Neural cell (in vitro differentiated cells): ENCODE results near the gene SHB. TPM values are rescaled to one million over a fixed set of nuclear protein-coding genes. Genes with fewer than 3 reads are reported as not detected.

Experiments
- H2AFZ ChIP-seq: fragments of 200-600, 300-800 bp; sonication (generic), shearing (Covaris generic); 2 replicates; pipeline ENCODE4 v1.6.0; 2014; ENCODE audit warnings: low read depth, mild to moderate bottlenecking, antibody characterized with exemption, low read length, moderate library complexity
- H3F3A ChIP-seq: fragments of 200-600 bp; shearing (Covaris generic); 2 replicates; pipeline ENCODE4 v1.6.1; 2016; ENCODE audit warnings: mild to moderate bottlenecking, moderate library complexity, mixed read lengths, antibody characterized with exemption, low read length; ENCODE audit not compliant: insufficient read depth, poor library complexity, severe bottlenecking
- H3K27ac ChIP-seq: fragments of 200-600, 300-800 bp; sonication (generic), shearing (Covaris generic); 2 replicates; pipeline ENCODE4 v1.5.1; 2014; ENCODE audit warnings: mild to moderate bottlenecking, low read length, moderate library complexity
- H3K27me3 ChIP-seq: fragments of 300-800, 200-600 bp; sonication (generic), shearing (Covaris generic); 2 replicates; pipeline ENCODE4 v1.6.0; 2014; ENCODE audit warnings: mild to moderate bottlenecking, low read depth, low read length, moderate library complexity; ENCODE audit not compliant: insufficient read depth
- H3K36me3 ChIP-seq: fragments of 300-800, 200-600 bp; sonication (generic), shearing (Covaris generic); 2 replicates; pipeline ENCODE4 v1.5.1; 2014; ENCODE audit warnings: mild to moderate bottlenecking, antibody characterized with exemption, low read length, moderate library complexity; ENCODE audit not compliant: insufficient read depth
- H3K4me2 ChIP-seq: fragments of 300-800, 200-600 bp; sonication (generic), shearing (Covaris generic); 2 replicates; pipeline ENCODE4 v1.6.0; 2014; ENCODE audit warnings: mild to moderate bottlenecking, low read length
- H3K4me3 ChIP-seq: fragments of 300-800, 200-600 bp; sonication (generic), shearing (Covaris generic); 2 replicates; pipeline ENCODE4 v1.5.1; 2014; ENCODE audit warnings: mild to moderate bottlenecking, low read length, moderate library complexity
- H3K79me2 ChIP-seq: fragments of 200-600 bp; shearing (Covaris generic); replicated peaks from 2 replicates; pipeline ENCODE4 v1.6.0; 2014; ENCODE audit warnings: mild to moderate bottlenecking, low read length, moderate library complexity; ENCODE audit not compliant: insufficient read depth
- H3K9ac ChIP-seq: fragments of 300-800, 200-600 bp; sonication (generic), shearing (Covaris generic); 2 replicates; pipeline ENCODE4 v1.6.1; 2016; ENCODE audit warnings: mild to moderate bottlenecking, low read length, mixed read lengths
- H3K9me2 ChIP-seq: fragments of 200-600 bp; shearing (Covaris generic); 2 replicates; pipeline ENCODE4 v1.6.1; 2016; ENCODE audit warnings: mild to moderate bottlenecking, low read length, mixed read lengths; ENCODE audit not compliant: insufficient read depth
- H3K9me3 ChIP-seq: fragments of 200-600, 300-800 bp; sonication (generic), shearing (Covaris generic); 2 replicates; pipeline ENCODE4 v1.6.1; 2016; ENCODE audit warnings: mild to moderate bottlenecking, mixed run types, low read length, moderate library complexity, mixed read lengths
- H4K20me1 ChIP-seq: fragments of 200-600 bp; shearing (Covaris generic); 2 replicates; pipeline ENCODE4 v1.6.1; 2016; ENCODE audit warnings: mild to moderate bottlenecking, mixed run types; ENCODE audit not compliant: insufficient read depth
- CTCF ChIP-seq: fragments of 450-650 bp; IDR thresholded peaks from 2 replicates; pipeline ENCODE4 v1.5.1; 2014; ENCODE audit warnings: antibody characterized with exemption, mild to moderate bottlenecking, moderate library complexity; ENCODE audit not compliant: poor library complexity, severe bottlenecking
- EP300 ChIP-seq: fragments of 450-650 bp; conservative IDR thresholded peaks from 2 replicates; pipeline ENCODE4 v1.6.1; 2014; ENCODE audit warnings: antibody characterized with exemption, mild to moderate bottlenecking, moderate library complexity; ENCODE audit not compliant: poor library complexity, severe bottlenecking
- EZH2 ChIP-seq: fragments of 200-600, 300-800 bp; shearing (Covaris generic), sonication (generic); IDR thresholded peaks from 2 replicates; pipeline ENCODE4 v1.6.1; 2014; ENCODE audit warnings: antibody characterized with exemption, low read length, borderline replicate concordance, mild to moderate bottlenecking; ENCODE audit not compliant: insufficient read depth, poor library complexity, severe bottlenecking
- MXI1 ChIP-seq: fragments of 450-650 bp; conservative IDR thresholded peaks from 2 replicates; pipeline ENCODE4 v1.6.1; 2014; ENCODE audit warnings: antibody characterized with exemption, mild to moderate bottlenecking; ENCODE audit not compliant: poor library complexity, severe bottlenecking
- POLR2AphosphoS5 ChIP-seq: IDR thresholded peaks from 2 replicates; pipeline ENCODE4 v1.6.1; 2012
- RAD21 ChIP-seq: fragments of 450-650 bp; conservative IDR thresholded peaks from 2 replicates; pipeline ENCODE4 v1.6.1; 2014; ENCODE audit warnings: antibody characterized with exemption, mild to moderate bottlenecking, moderate library complexity
- REST ChIP-seq: IDR thresholded peaks from 2 replicates; pipeline ENCODE4 v1.6.1; 2012; ENCODE audit warnings: borderline replicate concordance
- SMC3 ChIP-seq: fragments of 450-650 bp; conservative IDR thresholded peaks from 2 replicates; pipeline ENCODE4 v1.6.1; 2014; ENCODE audit warnings: antibody characterized with exemption, mild to moderate bottlenecking, moderate library complexity; ENCODE audit not compliant: poor library complexity
- TAF1 ChIP-seq: IDR thresholded peaks from 2 replicates; pipeline ENCODE4 v1.6.1; 2012; ENCODE audit warnings: low read depth
- polyA plus RNA-seq: library from polyadenylated mRNA; depleted of rRNA; stranded (reverse); fragments of >200 nt; gene quantifications from 2 replicates; pipeline ENCODE4 v1.2.3, GENCODE V29; 2014

Gene SHB
- polyA plus RNA-seq, 1 donor from 2014 or later: 17.5 TPM

DNA sequence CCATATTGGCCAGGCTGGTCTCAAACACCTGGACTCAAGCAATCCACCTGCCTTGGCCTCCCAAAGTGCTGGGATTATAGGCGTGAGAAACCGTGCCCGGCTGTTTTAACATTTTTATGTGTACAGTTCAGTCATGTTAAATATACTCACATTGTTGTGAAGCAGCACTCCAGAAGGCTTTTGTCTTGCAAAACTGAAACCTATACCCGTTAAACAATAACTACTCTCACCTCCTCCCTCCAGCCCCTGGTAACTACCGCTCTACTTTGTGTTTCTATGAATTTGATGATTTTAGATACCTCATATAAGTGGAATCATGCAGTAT lies 23.1 kb upstream of the SHB start:
- no peak overlapping the region for H3K27ac ChIP-seq
- no peaks in the 10 kb centered on the region for H4K20me1 ChIP-seq
- H3K9me3 ChIP-seq: no peaks in the 10 kb centered on the region
- TF ChIP-seq POLR2AphosphoS5 (no peak), REST (no peak), EP300 (no peak)
- no peaks in the 10 kb centered on the region for H3K79me2 ChIP-seq
- no peak overlapping the region for H3K4me2 ChIP-seq
- H3F3A ChIP-seq: no peaks in the 10 kb centered on the region
- no peak overlapping the region for H3K4me3 ChIP-seq
- H2AFZ ChIP-seq: no peak overlapping the region
- H3K9ac ChIP-seq: no peak overlapping the region
- H3K27me3 ChIP-seq: no peaks in the 10 kb centered on the region
- no peaks in the 10 kb centered on the region for H3K9me2 ChIP-seq
- no peaks in the 10 kb centered on the region for H3K36me3 ChIP-seq

DNA sequence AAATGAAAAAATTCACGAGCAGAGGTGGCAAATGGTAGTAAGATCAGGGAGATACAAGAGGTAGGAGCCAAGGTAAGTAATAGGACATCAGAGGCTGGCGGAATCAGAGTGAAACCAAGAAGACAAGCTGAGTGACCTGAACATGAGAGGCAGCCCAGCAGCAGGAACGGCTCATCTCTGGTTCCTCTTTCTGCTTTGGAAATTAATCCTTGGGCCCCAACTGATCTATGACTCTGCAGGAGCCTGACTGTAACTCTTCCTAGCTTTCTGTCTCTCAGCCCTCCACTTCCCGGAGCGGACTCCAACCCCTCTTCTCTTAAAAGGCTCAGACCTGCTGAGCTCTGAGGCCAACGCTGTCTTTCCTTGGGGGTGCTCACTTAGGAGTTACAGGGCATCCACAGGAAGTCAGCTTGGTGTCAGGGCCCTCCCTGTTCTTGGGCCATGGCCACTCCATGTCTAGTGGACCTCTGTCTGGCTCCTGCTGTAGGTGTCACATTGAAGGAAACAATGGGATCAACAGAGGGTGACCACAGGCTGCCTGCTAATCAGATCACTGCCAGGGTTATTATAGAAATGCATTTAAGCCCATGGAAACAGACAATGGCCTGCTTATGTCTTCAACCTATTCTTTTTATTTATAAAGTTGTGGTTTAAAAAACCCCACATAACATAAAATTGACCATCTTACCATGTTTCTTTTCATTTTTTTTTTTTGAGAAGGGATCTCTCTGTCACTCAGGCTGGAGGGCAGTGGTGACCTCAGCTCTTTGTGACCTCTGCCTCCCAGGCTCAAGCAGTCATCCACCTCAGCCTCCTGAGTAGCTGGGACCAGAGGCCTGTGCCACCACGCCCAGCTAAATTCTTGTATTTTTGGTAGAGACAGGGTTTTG lies 22.5 kb upstream of the SHB start:
- H3K4me2 ChIP-seq: no peak overlapping the region
- H3F3A ChIP-seq: no peaks in the 10 kb centered on the region
- no peak overlapping the region for H3K9ac ChIP-seq
- no peaks in the 10 kb centered on the region for H3K27me3 ChIP-seq
- H3K4me3 ChIP-seq: no peak overlapping the region
- H2AFZ ChIP-seq: no peak overlapping the region
- TF ChIP-seq TAF1 (no peak), POLR2AphosphoS5 (no peak), EZH2 (no peak), RAD21 (no peak), SMC3 (no peak), MXI1 (no peak), REST (no peak), CTCF (no peak), EP300 (no peak)
- no peaks in the 10 kb centered on the region for H3K36me3 ChIP-seq
- H4K20me1 ChIP-seq: no peaks in the 10 kb centered on the region
- no peaks in the 10 kb centered on the region for H3K9me2 ChIP-seq
- H3K9me3 ChIP-seq: no peaks in the 10 kb centered on the region
- no peaks in the 10 kb centered on the region for H3K79me2 ChIP-seq
- H3K27ac ChIP-seq: no peak overlapping the region
